Measurements from ENCODE around the gene SAMD3. TPM values are rescaled to one million over a fixed set of nuclear protein-coding genes. Genes with fewer than 3 reads are reported as not detected.
A peak's percentile ranks its signal among the peaks of the same experiment; 100 is the strongest.
"Not testable (repeated sequence)": the region's sequence is repeated elsewhere in the genome, so short reads cannot be mapped to it uniquely, and the experiment has no call there.

The SAMD3 gene
- total RNA-seq, 1 donor from 2014 or later = 2.4 TPM

DNA sequence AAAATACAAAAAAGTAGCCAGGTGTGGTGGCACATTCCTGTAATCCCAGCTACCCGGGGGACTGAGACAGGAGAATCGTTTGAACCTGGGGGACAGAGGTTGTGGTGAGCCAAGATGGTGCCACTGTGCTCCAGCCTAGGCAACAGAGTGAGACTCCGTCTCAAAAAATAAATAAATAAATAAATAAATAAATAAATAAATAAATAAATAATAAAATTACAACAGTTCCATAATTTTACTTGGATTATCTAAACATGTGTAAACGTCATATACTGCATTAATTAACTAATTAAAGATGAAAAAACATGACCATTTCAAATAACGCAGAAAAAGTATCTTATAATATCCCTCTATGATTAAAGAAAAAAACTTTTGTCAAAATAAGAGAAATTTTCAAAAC is 65.8 kb downstream of the SAMD3 start:
- no peaks in the 10 kb centered on the region for H3K36me3 Mint-ChIP-seq
- no peaks in the 10 kb centered on the region for H3K27me3 Mint-ChIP-seq
- TF ChIP-seq, protein P1, sequence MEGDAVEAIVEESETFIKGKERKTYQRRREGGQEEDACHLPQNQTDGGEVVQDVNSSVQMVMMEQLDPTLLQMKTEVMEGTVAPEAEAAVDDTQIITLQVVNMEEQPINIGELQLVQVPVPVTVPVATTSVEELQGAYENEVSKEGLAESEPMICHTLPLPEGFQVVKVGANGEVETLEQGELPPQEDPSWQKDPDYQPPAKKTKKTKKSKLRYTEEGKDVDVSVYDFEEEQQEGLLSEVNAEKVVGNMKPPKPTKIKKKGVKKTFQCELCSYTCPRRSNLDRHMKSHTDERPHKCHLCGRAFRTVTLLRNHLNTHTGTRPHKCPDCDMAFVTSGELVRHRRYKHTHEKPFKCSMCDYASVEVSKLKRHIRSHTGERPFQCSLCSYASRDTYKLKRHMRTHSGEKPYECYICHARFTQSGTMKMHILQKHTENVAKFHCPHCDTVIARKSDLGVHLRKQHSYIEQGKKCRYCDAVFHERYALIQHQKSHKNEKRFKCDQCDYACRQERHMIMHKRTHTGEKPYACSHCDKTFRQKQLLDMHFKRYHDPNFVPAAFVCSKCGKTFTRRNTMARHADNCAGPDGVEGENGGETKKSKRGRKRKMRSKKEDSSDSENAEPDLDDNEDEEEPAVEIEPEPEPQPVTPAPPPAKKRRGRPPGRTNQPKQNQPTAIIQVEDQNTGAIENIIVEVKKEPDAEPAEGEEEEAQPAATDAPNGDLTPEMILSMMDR (conservative IDR thresholded peaks at IDR 0.05) = no peak
- no peak for DNase-seq (ENCODE audit: extremely low spot score, unreplicated experiment)
- H3K9me3 Mint-ChIP-seq = no peaks in the 10 kb centered on the region
- H3K4me3 Mint-ChIP-seq = no peak overlapping the region
- no peaks in the 10 kb centered on the region for H3K4me1 Mint-ChIP-seq (ENCODE audit: unreplicated experiment)
- no peak overlapping the region for H3K27ac Mint-ChIP-seq

- DNase-seq (ENCODE audit: extremely low spot score, unreplicated experiment) = no peak
- H3K9me3 Mint-ChIP-seq = no peaks in the 10 kb centered on the region
- no peak overlapping the region for H3K4me3 Mint-ChIP-seq
- TF ChIP-seq, protein P1 (conservative IDR thresholded peaks at IDR 0.05) = no peak
- H3K27ac Mint-ChIP-seq = no peak overlapping the region
- no peaks in the 10 kb centered on the region for H3K27me3 Mint-ChIP-seq
- H3K4me1 Mint-ChIP-seq (ENCODE audit: unreplicated experiment) = no peaks in the 10 kb centered on the region
- peaks cover 4% of the 10 kb centered on the region for H3K36me3 Mint-ChIP-seq
Observed at GRCh38 chr6:130152908-130153510, 69.7 kb downstream of the SAMD3 start.

DNA sequence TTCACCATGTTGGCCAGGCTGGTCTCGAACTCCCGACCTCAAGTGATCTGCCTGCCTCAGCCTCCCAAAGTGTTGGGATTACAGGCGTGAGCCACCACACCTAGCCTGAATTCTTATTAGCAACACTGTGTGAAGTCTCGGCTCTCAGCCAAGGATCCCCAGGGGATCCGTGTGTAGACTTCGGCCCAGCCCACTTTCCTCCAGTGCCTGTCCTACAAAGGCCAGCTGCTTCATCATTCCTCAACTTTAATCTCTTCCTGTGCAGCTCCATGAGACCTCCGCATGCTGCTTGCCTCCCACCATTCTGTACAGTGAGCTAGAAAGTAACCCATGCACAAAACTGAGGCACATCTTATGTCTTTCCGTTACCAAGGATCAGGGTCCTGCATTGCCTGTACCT is 71.8 kb downstream of the SAMD3 start:
- peaks cover 4% of the 10 kb centered on the region for H3K36me3 Mint-ChIP-seq
- no peak overlapping the region for H3K4me3 Mint-ChIP-seq
- TF ChIP-seq, protein P1 (conservative IDR thresholded peaks at IDR 0.05) = no peak
- DNase-seq (ENCODE audit: extremely low spot score, unreplicated experiment) = no peak
- no peaks in the 10 kb centered on the region for H3K4me1 Mint-ChIP-seq (ENCODE audit: unreplicated experiment)
- H3K9me3 Mint-ChIP-seq = no peaks in the 10 kb centered on the region
- no peaks in the 10 kb centered on the region for H3K27me3 Mint-ChIP-seq
- no peak overlapping the region for H3K27ac Mint-ChIP-seq

DNA sequence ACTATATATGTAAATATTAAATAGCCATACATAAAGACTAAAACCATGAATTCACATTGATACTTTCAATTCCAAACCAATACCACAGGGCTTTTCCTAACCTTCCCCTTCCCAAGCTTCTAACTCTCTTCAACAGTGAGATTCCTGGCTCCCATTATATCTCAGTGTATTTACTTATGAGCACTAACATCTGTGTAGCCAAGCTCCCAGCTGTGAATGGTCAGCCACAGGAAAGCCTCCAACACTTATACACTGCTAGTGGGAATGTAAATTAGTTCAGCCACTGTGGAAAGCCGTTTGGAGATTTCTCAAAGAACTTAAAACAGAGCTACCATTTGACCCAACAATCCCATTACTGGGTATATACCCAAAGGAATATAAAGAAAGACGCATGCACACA is 73.7 kb downstream of the SAMD3 start:
- not testable (repeated sequence) for H3K27me3 Mint-ChIP-seq; DNase-seq (ENCODE audit: extremely low spot score, unreplicated experiment); H3K9me3 Mint-ChIP-seq; H3K27ac Mint-ChIP-seq; H3K36me3 Mint-ChIP-seq; H3K4me1 Mint-ChIP-seq (ENCODE audit: unreplicated experiment); H3K4me3 Mint-ChIP-seq

DNA sequence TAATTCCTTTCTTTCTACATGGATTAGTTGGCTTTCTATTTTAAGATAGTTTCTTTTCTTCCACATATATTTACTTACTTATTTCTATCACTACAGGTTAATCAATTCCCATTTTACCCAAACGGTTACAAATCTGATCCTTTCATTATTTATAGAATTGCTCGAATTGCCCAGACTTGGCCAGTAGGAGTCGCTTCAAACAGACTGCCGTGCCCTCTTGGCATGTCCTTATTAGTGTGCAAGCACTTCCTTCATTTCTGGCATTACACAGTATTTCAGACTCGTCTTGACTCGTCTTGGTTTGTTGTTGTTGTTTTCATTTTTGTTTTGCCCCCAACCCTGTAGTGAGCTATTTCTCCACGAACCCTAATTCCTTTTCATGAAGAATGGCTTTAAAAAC is 74.6 kb downstream of the SAMD3 start:
- Mint-ChIP-seq H3K36me3 (peaks cover 4% of the 10 kb centered on the region), H3K4me1 (ENCODE audit: unreplicated experiment) (no peaks in the 10 kb centered on the region)

GRCh38 chr6:130147111-130147510 is 75.6 kb downstream of the SAMD3 start:
- no peak overlapping the region for H3K27ac Mint-ChIP-seq
- H3K4me1 Mint-ChIP-seq (ENCODE audit: unreplicated experiment) = no peaks in the 10 kb centered on the region
- no peak overlapping the region for H3K4me3 Mint-ChIP-seq
- H3K27me3 Mint-ChIP-seq = no peaks in the 10 kb centered on the region
- no peaks in the 10 kb centered on the region for H3K9me3 Mint-ChIP-seq
- TF ChIP-seq, protein P1 (conservative IDR thresholded peaks at IDR 0.05) = no peak
- no peak for DNase-seq (ENCODE audit: extremely low spot score, unreplicated experiment)
- peaks cover 10% of the 10 kb centered on the region for H3K36me3 Mint-ChIP-seq

More for the DNA sequence above, 74.6 kb downstream of the SAMD3 start:
- Mint-ChIP-seq H3K27ac (no peak overlapping the region), H3K27me3 (no peaks in the 10 kb centered on the region), H3K4me3 (no peak overlapping the region), H3K9me3 (no peaks in the 10 kb centered on the region)
- no peak for DNase-seq (ENCODE audit: extremely low spot score, unreplicated experiment)
- TF ChIP-seq, protein P1 (conservative IDR thresholded peaks at IDR 0.05) = peak; percentile 49
